Tibial nerve (tissue), 4 donors: ENCODE data around the gene LCA5.

Experiments
- EP300 ChIP-seq, 2 donors: sonication (generic); formaldehyde crosslinking; IDR thresholded peaks; one replicate each; pipeline ENCODE4 v1.6.1; 2017; ENCODE audit warnings: antibody characterized with exemption in 2 of 2, mild to moderate bottlenecking in 1 of 2
- POLR2A ChIP-seq, 2 donors: fragments of 450-650 bp; IDR thresholded peaks; one replicate each; pipeline ENCODE4 v1.6.1; 2017; ENCODE audit warnings: antibody characterized with exemption in 2 of 2, mild to moderate bottlenecking in 2 of 2, moderate library complexity in 2 of 2
- TF ChIP-seq, protein P1 (sequence below), 5 experiments: fragments of 200-600 bp in 3 of 5; fragments of 450-650 bp in 2 of 5; sonication (generic) in 3 of 5; IDR thresholded peaks; one replicate each; pipeline ENCODE4 v1.5.1; 2016 to 2019; ENCODE audit warnings: antibody characterized with exemption in 5 of 5, mild to moderate bottlenecking in 3 of 5, moderate library complexity in 2 of 5

DNA sequence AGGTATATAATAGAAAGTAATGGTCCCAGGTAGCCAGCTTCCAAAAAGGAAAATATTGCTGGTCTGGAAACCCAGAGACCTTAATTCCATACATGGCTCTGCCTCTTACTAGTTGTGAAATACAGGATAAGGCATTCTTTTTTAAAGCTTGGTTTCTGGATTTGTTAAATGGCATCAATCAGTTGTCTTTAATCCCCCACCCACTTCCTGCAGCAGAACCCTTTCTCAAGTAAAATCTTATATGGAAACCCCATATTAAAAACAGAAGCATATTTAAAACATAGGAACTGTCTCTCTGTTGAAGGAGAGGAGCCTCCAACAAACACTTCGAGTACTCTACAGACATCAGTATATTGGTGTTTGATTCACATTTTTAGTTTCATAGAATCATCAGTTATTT is 6.2 kb upstream of the LCA5 start:
- TF ChIP-seq, protein P1, sequence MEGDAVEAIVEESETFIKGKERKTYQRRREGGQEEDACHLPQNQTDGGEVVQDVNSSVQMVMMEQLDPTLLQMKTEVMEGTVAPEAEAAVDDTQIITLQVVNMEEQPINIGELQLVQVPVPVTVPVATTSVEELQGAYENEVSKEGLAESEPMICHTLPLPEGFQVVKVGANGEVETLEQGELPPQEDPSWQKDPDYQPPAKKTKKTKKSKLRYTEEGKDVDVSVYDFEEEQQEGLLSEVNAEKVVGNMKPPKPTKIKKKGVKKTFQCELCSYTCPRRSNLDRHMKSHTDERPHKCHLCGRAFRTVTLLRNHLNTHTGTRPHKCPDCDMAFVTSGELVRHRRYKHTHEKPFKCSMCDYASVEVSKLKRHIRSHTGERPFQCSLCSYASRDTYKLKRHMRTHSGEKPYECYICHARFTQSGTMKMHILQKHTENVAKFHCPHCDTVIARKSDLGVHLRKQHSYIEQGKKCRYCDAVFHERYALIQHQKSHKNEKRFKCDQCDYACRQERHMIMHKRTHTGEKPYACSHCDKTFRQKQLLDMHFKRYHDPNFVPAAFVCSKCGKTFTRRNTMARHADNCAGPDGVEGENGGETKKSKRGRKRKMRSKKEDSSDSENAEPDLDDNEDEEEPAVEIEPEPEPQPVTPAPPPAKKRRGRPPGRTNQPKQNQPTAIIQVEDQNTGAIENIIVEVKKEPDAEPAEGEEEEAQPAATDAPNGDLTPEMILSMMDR (IDR thresholded peaks at IDR 0.05), result no peak
- TF ChIP-seq EP300 (IDR thresholded peaks at IDR 0.05) (no peak), POLR2A (IDR thresholded peaks at IDR 0.05) (no peak)
